BJ (cell line): ENCODE data around the gene CCDC6. TPM values are rescaled to one million over a fixed set of nuclear protein-coding genes. Genes with fewer than 3 reads are reported as not detected.

Experiments
- CTCF ChIA-PET: fragments of 350-600 bp; formaldehyde crosslinking; extraction: SDS; loops from one replicate; lab custom pipeline; 2021; ENCODE audit warnings: antibody characterized with exemption, inconsistent platforms; lab: Yijun Ruan, JAX
- POLR2A ChIA-PET: fragments of 300-600 bp; sonication (Branson Sonifier 250); formaldehyde crosslinking; extraction: SDS; loops from one replicate; lab custom pipeline; 2021; ENCODE audit warnings: antibody characterized with exemption; lab: Charles Lee
- DNase-seq: peaks from one replicate; pipeline ENCODE4 v3.0.0-alpha.2; 2011; ENCODE audit warnings: low read depth
- H3K27me3 ChIP-seq: 2 replicates; pipeline ENCODE4 v1.6.0; 2011; ENCODE audit warnings: low read length; ENCODE audit not compliant: control insufficient read depth, insufficient read depth
- H3K36me3 ChIP-seq: 2 replicates; pipeline ENCODE4 v1.5.1; 2011; ENCODE audit warnings: low read length; ENCODE audit not compliant: control insufficient read depth, insufficient read depth
- H3K4me3 ChIP-seq: 2 replicates; pipeline ENCODE4 v1.5.1; 2011; ENCODE audit warnings: low read depth, mild to moderate bottlenecking, control low read depth, low read length
- polyA plus RNA-seq: library from polyadenylated mRNA; depleted of rRNA; stranded (reverse); fragments of >200 nt; gene quantifications from 2 replicates; pipeline ENCODE4 v1.2.3, GENCODE V29; 2011
- TF ChIP-seq, protein P1 (sequence below): IDR thresholded peaks from 2 replicates; pipeline ENCODE4 v1.5.1; 2011; ENCODE audit warnings: low read depth, mild to moderate bottlenecking, control low read depth, inconsistent platforms, low read length, moderate library complexity; ENCODE audit not compliant: insufficient read depth

CCDC6 gene
- polyA plus RNA-seq, 1 experiment = 17.2 TPM

DNA sequence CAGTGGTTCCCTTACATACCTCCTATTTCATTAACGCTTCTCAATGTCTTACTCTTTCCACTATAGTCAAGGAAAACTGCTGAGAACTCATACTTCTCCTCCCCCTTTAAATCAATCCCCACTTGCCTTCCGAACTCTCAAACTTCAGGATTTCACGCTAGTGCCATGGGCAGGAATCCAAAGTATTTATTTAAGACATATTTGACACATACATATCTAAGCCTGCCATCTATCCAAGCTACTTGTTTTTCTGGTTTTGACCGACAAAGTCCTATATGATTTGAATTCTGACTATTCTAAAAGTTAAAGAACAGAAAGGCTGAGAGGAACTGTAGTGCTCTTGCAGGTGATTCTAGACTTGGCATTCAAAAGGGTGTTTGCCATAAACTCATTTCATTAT, 51.8 kb downstream of the CCDC6 start:
- H3K4me3 ChIP-seq = no peak overlapping the region
- DNase-seq = no peak
- ChIA-PET CTCF (interaction anchor here (1.6 kb wide), 1 partner anchor 52 kb away, joined by 7 read pairs; the partner anchor contains the start of gene CCDC6), POLR2A (no interaction called here)
- TF ChIP-seq, protein P1, sequence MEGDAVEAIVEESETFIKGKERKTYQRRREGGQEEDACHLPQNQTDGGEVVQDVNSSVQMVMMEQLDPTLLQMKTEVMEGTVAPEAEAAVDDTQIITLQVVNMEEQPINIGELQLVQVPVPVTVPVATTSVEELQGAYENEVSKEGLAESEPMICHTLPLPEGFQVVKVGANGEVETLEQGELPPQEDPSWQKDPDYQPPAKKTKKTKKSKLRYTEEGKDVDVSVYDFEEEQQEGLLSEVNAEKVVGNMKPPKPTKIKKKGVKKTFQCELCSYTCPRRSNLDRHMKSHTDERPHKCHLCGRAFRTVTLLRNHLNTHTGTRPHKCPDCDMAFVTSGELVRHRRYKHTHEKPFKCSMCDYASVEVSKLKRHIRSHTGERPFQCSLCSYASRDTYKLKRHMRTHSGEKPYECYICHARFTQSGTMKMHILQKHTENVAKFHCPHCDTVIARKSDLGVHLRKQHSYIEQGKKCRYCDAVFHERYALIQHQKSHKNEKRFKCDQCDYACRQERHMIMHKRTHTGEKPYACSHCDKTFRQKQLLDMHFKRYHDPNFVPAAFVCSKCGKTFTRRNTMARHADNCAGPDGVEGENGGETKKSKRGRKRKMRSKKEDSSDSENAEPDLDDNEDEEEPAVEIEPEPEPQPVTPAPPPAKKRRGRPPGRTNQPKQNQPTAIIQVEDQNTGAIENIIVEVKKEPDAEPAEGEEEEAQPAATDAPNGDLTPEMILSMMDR = no peak
- H3K27me3 ChIP-seq = no peaks in the 10 kb centered on the region
- H3K36me3 ChIP-seq = no peaks in the 10 kb centered on the region

DNA sequence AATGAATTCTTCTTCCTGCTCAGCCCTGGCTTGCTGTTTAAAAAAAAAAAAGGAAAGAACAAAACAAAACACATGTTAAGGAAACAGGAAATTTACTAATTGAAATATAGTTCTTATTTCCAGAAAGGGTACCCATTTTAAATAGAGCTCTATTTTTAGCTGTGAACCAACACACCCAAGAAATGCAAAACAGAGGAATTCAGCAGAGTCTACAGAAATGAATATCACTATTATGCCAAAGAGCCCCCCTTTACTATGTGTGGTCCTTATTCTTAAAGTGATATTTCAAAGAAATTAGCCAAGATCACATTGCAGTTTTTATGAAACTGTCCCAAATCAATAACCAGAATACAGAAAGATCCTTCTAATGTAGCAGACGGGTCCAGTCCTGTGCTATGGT, 53.7 kb downstream of the CCDC6 start:
- DNase-seq = no peak
- TF ChIP-seq, protein P1 = no peak
- ChIA-PET CTCF (interaction anchor here (1.2 kb wide), 1 partner anchor 22 kb away, joined by 4 read pairs; no protein-coding TSS in a partner anchor), POLR2A (no interaction called here)
- Histone ChIP-seq H3K27me3 (no peaks in the 10 kb centered on the region), H3K36me3 (no peaks in the 10 kb centered on the region), H3K4me3 (no peak overlapping the region)

DNA sequence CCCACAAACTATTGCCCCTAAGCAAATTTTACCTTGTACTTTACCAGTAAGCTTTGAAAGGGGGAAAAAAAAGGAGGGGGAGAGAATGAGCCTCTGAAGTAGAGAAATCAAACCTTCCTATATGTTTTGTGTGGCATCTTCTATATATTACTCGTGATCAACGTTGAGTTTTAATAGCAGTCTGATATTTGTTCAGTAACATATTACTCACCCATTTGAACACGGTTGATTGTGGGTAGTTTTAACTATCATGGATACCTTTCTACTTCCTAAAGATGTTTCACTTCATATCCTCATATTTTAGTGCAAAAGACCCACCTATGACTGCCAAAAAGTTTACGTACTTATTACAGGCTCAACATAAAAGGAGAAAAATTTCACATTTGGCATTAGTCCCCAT, 54.5 kb downstream of the CCDC6 start:
- TF ChIP-seq, protein P1 = no peak
- ChIA-PET POLR2A (no interaction called here), CTCF (interaction anchor here (1.2 kb wide), 1 partner anchor 21 kb away, joined by 4 read pairs; no protein-coding TSS in a partner anchor)
- no peak for DNase-seq
- Histone ChIP-seq H3K4me3 (no peak overlapping the region), H3K36me3 (no peaks in the 10 kb centered on the region), H3K27me3 (no peaks in the 10 kb centered on the region)

- ChIA-PET POLR2A (no interaction called here), CTCF (no interaction called here)
- TF ChIP-seq, protein P1 = no peak
- H3K4me3 ChIP-seq = no peak overlapping the region
- no peaks in the 10 kb centered on the region for H3K27me3 ChIP-seq
- H3K36me3 ChIP-seq = no peaks in the 10 kb centered on the region
- DNase-seq = no peak
These were observed 58.5 kb downstream of the CCDC6 start for GRCh38 chr10:59847888-59848287.

GRCh38 chr10:59847326-59847725, 59.0 kb downstream of the CCDC6 start:
- Histone ChIP-seq H3K27me3 (no peaks in the 10 kb centered on the region), H3K36me3 (no peaks in the 10 kb centered on the region), H3K4me3 (no peak overlapping the region)
- ChIA-PET CTCF (no interaction called here), POLR2A (no interaction called here)
- TF ChIP-seq, protein P1 = no peak
- DNase-seq = no peak
